H1 (cell line): Measurements from ENCODE around the gene GSTT2. TPM values are rescaled to one million over a fixed set of nuclear protein-coding genes. Genes with fewer than 3 reads are reported as not detected.

ENCODE experiments used
- CTCF ChIA-PET: fragments of 300-600 bp; sonication (Branson Sonifier 250); formaldehyde crosslinking; loops from one replicate; lab custom pipeline; 2021; ENCODE audit not compliant: partially characterized antibody; lab: Charles Lee
- POLR2A ChIA-PET: fragments of 300-600 bp; sonication (Branson Sonifier 250); formaldehyde crosslinking; loops from one replicate; lab custom pipeline; 2021; ENCODE audit warnings: inconsistent platforms; ENCODE audit not compliant: partially characterized antibody; lab: Charles Lee
- DNase-seq, 2 experiments: peaks; one replicate each; pipeline versions ENCODE4 v3.0.0 to v3.0.0-alpha.2; 2010 to 2022; ENCODE audit warnings: low spot score in 2 of 2, low read depth in 1 of 2, mixed read lengths in 1 of 2
- FAIRE-seq: peaks from 2 replicates; lab custom pipeline; 2011; peaks lifted over from hg19 to GRCh38; lab: Jason Lieb, UNC
- H2AFZ ChIP-seq: 2 replicates; pipeline ENCODE4 v1.8.1; 2012; ENCODE audit warnings: low read length, inconsistent platforms
- H2AK5ac ChIP-seq: 2 replicates; pipeline ENCODE4 v1.6.1; 2013; ENCODE audit warnings: low read depth, low read length
- H2BK120ac ChIP-seq: replicated peaks from 2 replicates; pipeline ENCODE3; 2013; ENCODE audit warnings: low read depth, low read length, inconsistent platforms
- H2BK12ac ChIP-seq: 2 replicates; pipeline ENCODE4 v1.6.1; 2013; ENCODE audit warnings: low read depth, low read length
- H2BK15ac ChIP-seq: 2 replicates; pipeline ENCODE4 v1.6.1; 2013; ENCODE audit warnings: low read length
- H2BK20ac ChIP-seq: 2 replicates; pipeline ENCODE4 v1.6.1; 2013; ENCODE audit warnings: low read length
- H2BK5ac ChIP-seq: 2 replicates; pipeline ENCODE4 v1.6.1; 2013; ENCODE audit warnings: low read depth, low read length
- H3K14ac ChIP-seq: 2 replicates; pipeline ENCODE4 v1.6.1; 2013; ENCODE audit warnings: inconsistent platforms; ENCODE audit not compliant: insufficient read length
- H3K18ac ChIP-seq: 2 replicates; pipeline ENCODE4 v1.6.1; 2013; ENCODE audit warnings: low read length; ENCODE audit errors: extremely low read depth
- H3K23ac ChIP-seq: 2 replicates; pipeline ENCODE4 v1.6.1; 2013; ENCODE audit warnings: inconsistent platforms; ENCODE audit not compliant: insufficient read length
- H3K23me2 ChIP-seq: 2 replicates; pipeline ENCODE4 v1.6.1; 2013; ENCODE audit warnings: low read depth, low read length
- H3K27ac ChIP-seq: 2 replicates; pipeline ENCODE4 v1.6.1; 2011; ENCODE audit warnings: low read depth, low read length, inconsistent platforms
- H3K27me3 ChIP-seq, 4 experiments: replicated peaks in 1 of 4; 1 replicate in 1 of 4; 2 replicates in 3 of 4; pipeline versions ENCODE4 v1.6.1 to v1.8.1; 2011 to 2013; ENCODE audit warnings: low read length in 3 of 4, mild to moderate bottlenecking in 3 of 4, inconsistent platforms in 2 of 4, mixed read lengths in 2 of 4, moderate library complexity in 1 of 4; ENCODE audit not compliant: control insufficient read depth in 3 of 4, insufficient read depth in 3 of 4; ENCODE audit errors: extremely low read depth in 1 of 4
- H3K36me3 ChIP-seq, 4 experiments: 2 replicates each; pipeline versions ENCODE4 v1.6.1 to v1.8.1; 2011 to 2013; ENCODE audit warnings: mild to moderate bottlenecking in 4 of 4, low read length in 3 of 4, moderate library complexity in 2 of 4, control low read depth in 1 of 4, inconsistent platforms in 1 of 4; ENCODE audit not compliant: insufficient read depth in 4 of 4, control insufficient read depth in 2 of 4
- H3K4ac ChIP-seq: replicated peaks from 2 replicates; pipeline ENCODE3; 2013; ENCODE audit warnings: low read length, low read depth, mixed read lengths, inconsistent platforms; ENCODE audit not compliant: insufficient read length
- H3K4me1 ChIP-seq, 4 experiments: replicated peaks in 1 of 4; 1 replicate in 1 of 4; 2 replicates in 3 of 4; pipeline versions ENCODE4 v1.6.1 to v1.8.1; 2011 to 2013; ENCODE audit warnings: low read length in 3 of 4, inconsistent platforms in 2 of 4, mixed read lengths in 1 of 4; ENCODE audit not compliant: insufficient read depth in 4 of 4, control insufficient read depth in 3 of 4
- H3K4me2 ChIP-seq, 2 experiments: 2 replicates each; pipeline versions ENCODE4 v1.6.1 to v1.8.1; 2011 to 2013; ENCODE audit warnings: low read depth in 2 of 2, low read length in 2 of 2, control low read depth in 1 of 2, inconsistent platforms in 1 of 2, mild to moderate bottlenecking in 1 of 2; ENCODE audit not compliant: insufficient read depth in 1 of 2
- H3K4me3 ChIP-seq, 4 experiments: fragments of 200-600, 300-600 bp in 1 of 4; sonication (generic), shearing (Covaris generic), sonication (Bioruptor Twin) in 1 of 4; 2 replicates each; pipeline versions ENCODE4 v1.5.1 to v1.8.1; 2011 to 2016; ENCODE audit warnings: low read length in 4 of 4, low read depth in 3 of 4, control low read depth in 2 of 4, inconsistent platforms in 2 of 4, mild to moderate bottlenecking in 2 of 4, mixed read lengths in 1 of 4, moderate library complexity in 1 of 4; ENCODE audit not compliant: insufficient read depth in 2 of 4; ENCODE audit errors: extremely low read depth in 1 of 4
- H3K56ac ChIP-seq: replicated peaks from 2 replicates; pipeline ENCODE3; 2013; ENCODE audit warnings: low read depth, mild to moderate bottlenecking, mixed read lengths, low read length, inconsistent platforms; ENCODE audit not compliant: insufficient read length
- H3K79me1 ChIP-seq: 2 replicates; pipeline ENCODE4 v1.6.1; 2013; ENCODE audit warnings: low read depth, low read length, control low read depth
- H3K79me2 ChIP-seq, 2 experiments: 2 replicates each; pipeline versions ENCODE4 v1.6.1 to v1.8.1; 2012 to 2013; ENCODE audit warnings: low read length in 2 of 2, mild to moderate bottlenecking in 2 of 2, inconsistent platforms in 1 of 2; ENCODE audit not compliant: insufficient read depth in 2 of 2, control insufficient read depth in 1 of 2
- H3K9ac ChIP-seq, 4 experiments: replicated peaks in 1 of 4; 1 replicate in 1 of 4; 2 replicates in 3 of 4; pipeline versions ENCODE4 v1.6.1 to v1.8.1; 2011 to 2013; ENCODE audit warnings: low read depth in 3 of 4, low read length in 3 of 4, control low read depth in 2 of 4, mild to moderate bottlenecking in 2 of 4, moderate library complexity in 2 of 4, inconsistent platforms in 1 of 4; ENCODE audit errors: extremely low read depth in 1 of 4
- H3K9me3 ChIP-seq, 2 experiments: 2 replicates each; pipeline versions ENCODE4 v1.6.1 to v1.8.1; 2012 to 2013; ENCODE audit warnings: mild to moderate bottlenecking in 2 of 2, moderate library complexity in 2 of 2, control low read depth in 1 of 2, inconsistent platforms in 1 of 2, low read depth in 1 of 2, low read length in 1 of 2, mixed read lengths in 1 of 2; ENCODE audit not compliant: insufficient read depth in 2 of 2
- H4K20me1 ChIP-seq, 2 experiments: replicated peaks in 1 of 2; 2 replicates each; pipeline versions ENCODE3 to v1.8.1; 2011 to 2013; ENCODE audit warnings: inconsistent platforms in 2 of 2, low read length in 2 of 2, mild to moderate bottlenecking in 1 of 2; ENCODE audit not compliant: insufficient read depth in 2 of 2, control insufficient read depth in 1 of 2
- H4K5ac ChIP-seq: 2 replicates; pipeline ENCODE4 v1.6.1; 2013; ENCODE audit warnings: low read length, low read depth, mixed read lengths, inconsistent platforms; ENCODE audit not compliant: insufficient read length
- H4K8ac ChIP-seq: 2 replicates; pipeline ENCODE4 v1.8.0; 2013; ENCODE audit warnings: mild to moderate bottlenecking, moderate library complexity, low read length, inconsistent platforms; ENCODE audit not compliant: insufficient read depth; ENCODE audit errors: extremely low read depth
- H4K91ac ChIP-seq: replicated peaks from 2 replicates; pipeline ENCODE3; 2013; ENCODE audit warnings: low read length, mixed read lengths, inconsistent platforms; ENCODE audit not compliant: insufficient read length
- BACH1 ChIP-seq: IDR thresholded peaks from 2 replicates; pipeline ENCODE4 v1.6.1; 2012; ENCODE audit warnings: low read length, improper control_type of control experiment
- CBX5 ChIP-seq: fragments of 300-800, 300-1000 bp; sonication (generic); IDR thresholded peaks from 2 replicates; pipeline ENCODE4 v1.7.1; 2016; ENCODE audit warnings: antibody characterized with exemption, low read length, low read depth
- CREB1 ChIP-seq: IDR thresholded peaks from 2 replicates; pipeline ENCODE4 v1.6.1; 2012; ENCODE audit warnings: inconsistent platforms
- HDAC2 ChIP-seq, 2 experiments: fragments of 300-600 bp in 1 of 2; sonication (generic) in 1 of 2; IDR thresholded peaks; 2 replicates each; pipeline ENCODE4 v1.6.1; 2011 to 2012; ENCODE audit warnings: low read depth in 2 of 2, low read length in 2 of 2, mild to moderate bottlenecking in 2 of 2, moderate library complexity in 2 of 2, borderline replicate concordance in 1 of 2, inconsistent platforms in 1 of 2
- JUN ChIP-seq: IDR thresholded peaks from 2 replicates; pipeline ENCODE4 v1.6.1; 2011; ENCODE audit warnings: low read depth, mild to moderate bottlenecking, improper control_type of control experiment, low read length
- KDM1A ChIP-seq: fragments of 200-600, 300-600 bp; sonication (generic); IDR thresholded peaks from 2 replicates; pipeline ENCODE4 v1.7.1; 2016; ENCODE audit warnings: mild to moderate bottlenecking, low read length, borderline replicate concordance
- MAX ChIP-seq: IDR thresholded peaks from 2 replicates; pipeline ENCODE4 v1.6.1; 2012; ENCODE audit warnings: inconsistent platforms
- PHF8 ChIP-seq: fragments of 200-600 bp; sonication (generic); conservative IDR thresholded peaks from 2 replicates; pipeline ENCODE4 v1.7.1; 2012; ENCODE audit warnings: low read depth, mild to moderate bottlenecking, inconsistent platforms, low read length, moderate library complexity
- POU5F1 ChIP-seq: IDR thresholded peaks from 2 replicates; pipeline ENCODE4 v1.6.1; 2011; ENCODE audit warnings: low read depth, mild to moderate bottlenecking, low read length, moderate library complexity
- RBBP5 ChIP-seq: IDR thresholded peaks from 2 replicates; pipeline ENCODE4 v1.7.1; 2012; ENCODE audit warnings: low read depth, mild to moderate bottlenecking, inconsistent platforms, low read length, moderate library complexity, borderline replicate concordance
- RFX5 ChIP-seq: IDR thresholded peaks from 2 replicates; pipeline ENCODE4 v1.6.1; 2011; ENCODE audit warnings: low read depth, low read length, improper control_type of control experiment, borderline replicate concordance
- SIRT6 ChIP-seq: IDR thresholded peaks from one replicate; pipeline ENCODE4 v1.7.1; 2012; ENCODE audit warnings: low read length, inconsistent platforms
- SP1 ChIP-seq: IDR thresholded peaks from 2 replicates; pipeline ENCODE4 v1.6.1; 2011; ENCODE audit warnings: low read depth, low read length
- TAF1 ChIP-seq: IDR thresholded peaks from 2 replicates; pipeline ENCODE4 v1.6.1; 2011; ENCODE audit warnings: mild to moderate bottlenecking, low read depth, low read length
- TEAD4 ChIP-seq: IDR thresholded peaks from 2 replicates; pipeline ENCODE4 v1.6.1; 2012; ENCODE audit warnings: low read depth, low read length, inconsistent platforms, mixed read lengths
- WGBS, 2 experiments: shearing (Covaris generic) in 1 of 2; methylation state at CpG; one replicate each; pipeline versions ENCODE4 v1.1.6 to v1.1.7; 2013 to 2015; ENCODE audit warnings: low lambda C conversion rate in 2 of 2, mixed read lengths in 2 of 2, inconsistent platforms in 1 of 2, low coverage in 1 of 2, missing lambda C conversion rate in 1 of 2; ENCODE audit not compliant: insufficient replicate concordance in 2 of 2, insufficient coverage in 1 of 2, insufficient read length in 1 of 2; ENCODE audit errors: extremely low coverage in 1 of 2, missing lambda C conversion rate in 1 of 2; 5-methylcytosine and 5-hydroxymethylcytosine counted together
- polyA plus RNA-seq, 7 experiments: library from polyadenylated mRNA; depleted of rRNA in 3 of 7; stranded (reverse) in 5 of 7; unstranded in 2 of 7; fragments of >200 nt in 5 of 7; fragments of 200-250 nt in 2 of 7; gene quantifications; 1 replicate in 5 of 7; 2 replicates in 1 of 7; 4 replicates in 1 of 7; pipeline versions ENCODE4 v1.2.1 to v1.2.3, GENCODE V29; 2011 to 2013; ENCODE audit warnings: missing spikeins in 2 of 7, mixed read lengths in 2 of 7
- total RNA-seq: library from RNA; stranded (reverse); fragmentation: NEBNext Ultra II Directional; extraction: Animal tissue kit (Norgen Biotek cat#: 25700); gene quantifications from 2 replicates; pipeline ENCODE4 v1.2.1, GENCODE V29; 2021

The GSTT2 gene
- total and polyA plus RNA-seq, 2 of the 8 experiments (the other 6 are each of a cell fraction or from before 2014, with no cell fraction given), result 1.1 to 1.5 TPM

- H3K4me2 ChIP-seq, result no peak overlapping the region
- H4K8ac ChIP-seq, result no peak overlapping the region
- H2AFZ ChIP-seq, result no peak overlapping the region
- H2BK5ac ChIP-seq, result no peak overlapping the region
- no peaks in the 10 kb centered on the region for H3K36me3 ChIP-seq
- POLR2A ChIA-PET, result no interaction called here
- DNase-seq, result no peak
- H3K27ac ChIP-seq, result no peak overlapping the region
- H4K20me1 ChIP-seq, result no peaks in the 10 kb centered on the region
- H3K56ac ChIP-seq, result no peak overlapping the region
- H3K4me1 ChIP-seq, result no peaks in the 10 kb centered on the region
- no peak overlapping the region for H4K91ac ChIP-seq
- no peak overlapping the region for H3K14ac ChIP-seq
- no peak overlapping the region for H4K5ac ChIP-seq
- H2BK120ac ChIP-seq, result no peak overlapping the region
- CTCF ChIA-PET, result interaction anchor here (1.1 to 1.3 kb wide), 2 partner anchors 9 to 50 kb away, joined by 5 read pairs; no protein-coding TSS in a partner anchor
- H2AK5ac ChIP-seq, result no peak overlapping the region
- no peaks in the 10 kb centered on the region for H3K23me2 ChIP-seq
- H3K9ac ChIP-seq, result no peak overlapping the region
- H3K9me3 ChIP-seq, result no peaks in the 10 kb centered on the region
- no peak overlapping the region for H3K18ac ChIP-seq
- no peak for FAIRE-seq
- H3K4me3 ChIP-seq, result no peak overlapping the region
- no peak overlapping the region for H3K4ac ChIP-seq
- no peak overlapping the region for H3K23ac ChIP-seq
- TF ChIP-seq TAF1 (no peak), SP1 (no peak), RBBP5 (no peak), JUN (no peak), CBX5 (no peak), SIRT6 (no peak), TEAD4 (no peak), MAX (no peak), PHF8 (no peak), KDM1A (no peak), RFX5 (no peak), CREB1 (no peak), BACH1 (no peak), HDAC2 (IDR thresholded peaks at IDR 0.05; ENCODE audit: borderline replicate concordance in 1 of 2, low read depth in 2 of 2, low read length in 2 of 2) (no peak), POU5F1 (no peak)
- H2BK15ac ChIP-seq, result no peak overlapping the region
- H2BK20ac ChIP-seq, result no peak overlapping the region
- H3K79me2 ChIP-seq, result no peaks in the 10 kb centered on the region
- H3K79me1 ChIP-seq, result no peaks in the 10 kb centered on the region
- 82% methylated on average over 3 of the region's 3 CpGs; no CpG with 5 or more reads in 1 of the 2 experiments for WGBS, 2 experiments
- H2BK12ac ChIP-seq, result no peak overlapping the region
- H3K27me3 ChIP-seq, result no peaks in the 10 kb centered on the region
These were observed 40.9 kb upstream of the GSTT2 start for GRCh38 chr22:23939017-23939357.
